ENCODE data around the gene MAPKAPK3.

Gene MAPKAPK3

GRCh38 chr3:50689558-50689957 is 72.6 kb downstream of the MAPKAPK3 start:
- DNase-seq (ENCODE audit: low read depth), result no peak

GRCh38 chr3:50695031-50695430 is 78.1 kb downstream of the MAPKAPK3 start:
- no peak for DNase-seq (ENCODE audit: low read depth)

- DNase-seq (ENCODE audit: low read depth), result no peak
Observed at GRCh38 chr3:50696276-50696675, 79.3 kb downstream of the MAPKAPK3 start.

- DNase-seq (ENCODE audit: low read depth), result no peak
Observed at GRCh38 chr3:50698269-50698668, 81.3 kb downstream of the MAPKAPK3 start.

All from non-pigmented ciliary epithelial cell (primary cell).